Transverse colon (tissue), 4 donors: ENCODE measurements around the gene RFFL. TPM values are rescaled to one million over a fixed set of nuclear protein-coding genes. Genes with fewer than 3 reads are reported as not detected.
"Not testable (repeated sequence)": the region's sequence is repeated elsewhere in the genome, so short reads cannot be mapped to it uniquely, and the experiment has no call there.

Experiments
- DNase-seq: peaks from one replicate; pipeline ENCODE4 v3.0.0-alpha.2; 2019
- H3K27ac ChIP-seq, 4 donors: fragments of 200-600 bp; sonication (generic); 2 replicates each; pipeline ENCODE4 v1.5.1; 2016 to 2018; ENCODE audit warnings: inconsistent platforms in 4 of 4
- H3K27me3 ChIP-seq: fragments of 200-600 bp; sonication (generic); 2 replicates; pipeline ENCODE4 v1.5.1; 2017; ENCODE audit warnings: inconsistent platforms
- H3K36me3 ChIP-seq, 4 donors: fragments of 200-600 bp; sonication (generic); 2 replicates each; pipeline ENCODE4 v1.5.1; 2017 to 2019; ENCODE audit warnings: inconsistent platforms in 4 of 4
- H3K4me1 ChIP-seq, 4 donors: fragments of 200-600 bp; sonication (generic); 2 replicates each; pipeline ENCODE4 v1.5.1; 2017 to 2020; ENCODE audit warnings: inconsistent platforms in 4 of 4
- H3K4me3 ChIP-seq, 4 donors: fragments of 200-600 bp; sonication (generic); 1 replicate in 1 of 4; 2 replicates in 3 of 4; pipeline versions ENCODE4 v1.5.1 to v1.6.1; 2017 to 2019; ENCODE audit warnings: inconsistent platforms in 4 of 4
- H3K9me3 ChIP-seq, 2 donors: fragments of 200-600 bp; sonication (generic); 2 replicates each; pipeline ENCODE4 v1.5.1; 2017 to 2019; ENCODE audit warnings: inconsistent platforms in 2 of 2
- EP300 ChIP-seq: sonication (generic); formaldehyde crosslinking; IDR thresholded peaks from one replicate; pipeline ENCODE4 v1.6.1; 2017; ENCODE audit warnings: antibody characterized with exemption, low read depth
- POLR2A ChIP-seq: fragments of 450-650 bp; IDR thresholded peaks from one replicate; pipeline ENCODE4 v1.6.1; 2016; ENCODE audit warnings: antibody characterized with exemption, mild to moderate bottlenecking, moderate library complexity
- POLR2AphosphoS5 ChIP-seq, 3 donors: sonication (generic); formaldehyde crosslinking; IDR thresholded peaks; one replicate each; pipeline ENCODE4 v1.6.1; 2016; ENCODE audit warnings: antibody characterized with exemption in 3 of 3
- WGBS, 2 donors: methylation state at CpG; one replicate each; pipeline ENCODE4 v1.1.5; 2018; ENCODE audit warnings: low coverage in 1 of 2; 5-methylcytosine and 5-hydroxymethylcytosine counted together
- in situ Hi-C, 4 donors: fragments of 200-750 bp; cut with MboI; loops; one replicate each; pipeline versions ENCODE4 v1.15.0 to v1.15.1; 2017; ENCODE audit warnings: low sequenced_read_pairs in 3 of 4, low pct_ligation_motif_present in 1 of 4, low pct_unique_long_range_greater_than_20kb in 1 of 4
- intact Hi-C: fragments of 100-400 bp; cut with DNase I; formaldehyde crosslinking; loops from one replicate; pipeline ENCODE4 v1.15.1; 2023; ENCODE audit warnings: low total_unique reads
- total RNA-seq, 4 donors: library from RNA; depleted of rRNA; stranded (reverse); fragments of >200 nt; gene quantifications; one replicate each; pipeline ENCODE4 v1.1.0, GENCODE V29; 2016
- TF ChIP-seq, protein P1 (sequence below), 5 experiments: fragments of 200-600 bp in 3 of 5; fragments of 450-650 bp in 2 of 5; sonication (generic) in 3 of 5; IDR thresholded peaks; 1 replicate in 2 of 5; 2 replicates in 3 of 5; pipeline ENCODE4 v1.5.1; 2016 to 2017; ENCODE audit warnings: antibody characterized with exemption in 5 of 5, inconsistent platforms in 3 of 5, mild to moderate bottlenecking in 2 of 5, moderate library complexity in 1 of 5

The RFFL gene
- total RNA-seq, 4 donors from 2014 or later, result 40.6 to 75.8 (median 50.7) TPM

GRCh38 chr17:35003778-35004177 is 59.7 kb downstream of the RFFL start:
- H3K4me3 ChIP-seq, result no peak overlapping the region
- H3K4me1 ChIP-seq, result peaks cover 0 to 8% (median 2%) of the 10 kb centered on the region in 4 donors
- in situ Hi-C loops (loop anchor here in 1 of 4 donors (10.0 kb wide), 1 partner anchor 61 kb away; the partner anchor contains the start of gene RFFL), intact Hi-C loops (no loop called here)
- TF ChIP-seq, protein P1, sequence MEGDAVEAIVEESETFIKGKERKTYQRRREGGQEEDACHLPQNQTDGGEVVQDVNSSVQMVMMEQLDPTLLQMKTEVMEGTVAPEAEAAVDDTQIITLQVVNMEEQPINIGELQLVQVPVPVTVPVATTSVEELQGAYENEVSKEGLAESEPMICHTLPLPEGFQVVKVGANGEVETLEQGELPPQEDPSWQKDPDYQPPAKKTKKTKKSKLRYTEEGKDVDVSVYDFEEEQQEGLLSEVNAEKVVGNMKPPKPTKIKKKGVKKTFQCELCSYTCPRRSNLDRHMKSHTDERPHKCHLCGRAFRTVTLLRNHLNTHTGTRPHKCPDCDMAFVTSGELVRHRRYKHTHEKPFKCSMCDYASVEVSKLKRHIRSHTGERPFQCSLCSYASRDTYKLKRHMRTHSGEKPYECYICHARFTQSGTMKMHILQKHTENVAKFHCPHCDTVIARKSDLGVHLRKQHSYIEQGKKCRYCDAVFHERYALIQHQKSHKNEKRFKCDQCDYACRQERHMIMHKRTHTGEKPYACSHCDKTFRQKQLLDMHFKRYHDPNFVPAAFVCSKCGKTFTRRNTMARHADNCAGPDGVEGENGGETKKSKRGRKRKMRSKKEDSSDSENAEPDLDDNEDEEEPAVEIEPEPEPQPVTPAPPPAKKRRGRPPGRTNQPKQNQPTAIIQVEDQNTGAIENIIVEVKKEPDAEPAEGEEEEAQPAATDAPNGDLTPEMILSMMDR (IDR thresholded peaks at IDR 0.05), result no peak
- peak overlapping the region in 2 of 4 donors; percentile 51 to 52 for H3K27ac ChIP-seq
- H3K27me3 ChIP-seq, result no peaks in the 10 kb centered on the region
- H3K36me3 ChIP-seq, result peaks cover 0 to 7% (median 0%) of the 10 kb centered on the region in 4 donors
- DNase-seq, result no peak
- WGBS, 2 donors, result 93% methylated on average over 4 of the region's 4 CpGs; no CpG with 5 or more reads in 1 of the 2 donors
- H3K9me3 ChIP-seq, result no peaks in the 10 kb centered on the region

GRCh38 chr17:35002876-35003551 is 60.5 kb downstream of the RFFL start:
- H3K4me3 ChIP-seq, result no peak overlapping the region
- H3K4me1 ChIP-seq, result peaks cover 0 to 16% (median 2%) of the 10 kb centered on the region in 4 donors
- no peak for TF ChIP-seq POLR2A
- TF ChIP-seq POLR2AphosphoS5 (IDR thresholded peaks at IDR 0.05), result peak in 1 of 3 donors; percentile 41
- 77 to 85% methylated on average over 13 to 15 of the region's 15 CpGs for WGBS, 2 donors
- H3K9me3 ChIP-seq, result no peaks in the 10 kb centered on the region
- H3K27me3 ChIP-seq, result no peaks in the 10 kb centered on the region
- H3K36me3 ChIP-seq, result peaks cover 0 to 7% (median 0%) of the 10 kb centered on the region in 4 donors
- peak overlapping the region in 3 of 4 donors; percentile 51 to 55 (median 52) for H3K27ac ChIP-seq
- DNase-seq, result no peak
- intact Hi-C loops (no loop called here), in situ Hi-C loops (loop anchor here in 1 of 4 donors (10.0 kb wide), 1 partner anchor 62 kb away; the partner anchor contains the start of gene RFFL)

GRCh38 chr17:35001549-35001948 is 62.0 kb downstream of the RFFL start:
- in situ Hi-C loops, result loop anchor here in 1 of 4 donors (10.0 kb wide), 1 partner anchor 63 kb away; the partner anchor contains the start of gene RFFL
- WGBS, 2 donors, result 83% methylated on average over 2 of the region's 2 CpGs; no CpG with 5 or more reads in 1 of the 2 donors

GRCh38 chr17:35000965-35001364 is 62.5 kb downstream of the RFFL start:
- 94% methylated on average over 14 of the region's 14 CpGs; no CpG with 5 or more reads in 1 of the 2 donors for WGBS, 2 donors
- Histone ChIP-seq H3K36me3 (peaks cover 0 to 13% (median 0%) of the 10 kb centered on the region in 4 donors), H3K4me1 (peaks cover 0 to 31% (median 5%) of the 10 kb centered on the region in 4 donors), H3K27ac (peak overlapping the region in 3 of 4 donors; percentile 51 to 55 (median 52))
- DNase-seq, H3K27me3 ChIP-seq, H3K9me3 ChIP-seq, H3K4me3 ChIP-seq, intact Hi-C loops: not testable (repeated sequence)
- in situ Hi-C loops, result loop anchor here in 1 of 4 donors (10.0 kb wide), 1 partner anchor 64 kb away; the partner anchor contains the start of gene RFFL

More at GRCh38 chr17:35001549-35001948, 62.0 kb downstream of the RFFL start:
- no peak for DNase-seq
- Histone ChIP-seq H3K27ac (peak overlapping the region; percentile 7 to 55 (median 52)), H3K9me3 (no peaks in the 10 kb centered on the region), H3K4me3 (no peak overlapping the region), H3K27me3 (no peaks in the 10 kb centered on the region), H3K36me3 (peaks cover 0 to 8% (median 0%) of the 10 kb centered on the region in 4 donors), H3K4me1 (peaks cover 0 to 29% (median 5%) of the 10 kb centered on the region in 4 donors)
- intact Hi-C loops, result no loop called here
- TF ChIP-seq EP300 (no peak), POLR2A (no peak), POLR2AphosphoS5 (IDR thresholded peaks at IDR 0.05) (no peak)
- TF ChIP-seq, protein P1 (IDR thresholded peaks at IDR 0.05), result no peak

GRCh38 chr17:34999456-34999855 is 64.1 kb downstream of the RFFL start:
- Histone ChIP-seq H3K9me3 (no peaks in the 10 kb centered on the region), H3K36me3 (peaks cover 0 to 9% (median 0%) of the 10 kb centered on the region in 4 donors), H3K27ac (peak overlapping the region in 3 of 4 donors; percentile 75 to 87 (median 77)), H3K27me3 (no peaks in the 10 kb centered on the region), H3K4me3 (no peak overlapping the region), H3K4me1 (peaks cover 0 to 31% (median 5%) of the 10 kb centered on the region in 4 donors)
- no peak for TF ChIP-seq POLR2A
- no peak for TF ChIP-seq EP300
- TF ChIP-seq, protein P1 (IDR thresholded peaks at IDR 0.05), result no peak
- TF ChIP-seq POLR2AphosphoS5 (IDR thresholded peaks at IDR 0.05), result no peak
- WGBS, 2 donors, result 97% methylated on average over 2 of the region's 2 CpGs; no CpG with 5 or more reads in 1 of the 2 donors
- in situ Hi-C loops, result loop anchor here (10.0 to 25.0 kb wide), 2 partner anchors 88 to 95 kb away; no protein-coding TSS in a partner anchor
- intact Hi-C loops, result no loop called here
- DNase-seq, result no peak
